ENCODE results near the gene ANTXR2.

The ANTXR2 gene

GRCh38 chr4:80011636-80012236 lies 61.3 kb downstream of the ANTXR2 start:
- DNase-seq (ENCODE audit: low read depth), result no peak
- H3K4me3 ChIP-seq (ENCODE audit: low read depth, low read length), result no peak overlapping the region
- in situ Hi-C loops (cut with HindIII; ENCODE audit: low sequenced_read_pairs), result no loop called here
- no peak for TF ChIP-seq CTCF (IDR thresholded peaks at IDR 0.05; ENCODE audit: low read depth, low read length, missing control alignments)

- no peak overlapping the region for H3K4me3 ChIP-seq (ENCODE audit: low read depth, low read length)
- in situ Hi-C loops (cut with HindIII; ENCODE audit: low sequenced_read_pairs), result no loop called here
- TF ChIP-seq CTCF (IDR thresholded peaks at IDR 0.05; ENCODE audit: low read depth, low read length, missing control alignments), result no peak
- DNase-seq (ENCODE audit: low read depth), result no peak
Measured at GRCh38 chr4:80010316-80010715, 62.7 kb downstream of the ANTXR2 start.

- no peak for DNase-seq (ENCODE audit: low read depth)
- in situ Hi-C loops (cut with HindIII; ENCODE audit: low sequenced_read_pairs), result no loop called here
- TF ChIP-seq CTCF (IDR thresholded peaks at IDR 0.05; ENCODE audit: low read depth, low read length, missing control alignments), result no peak
- no peak overlapping the region for H3K4me3 ChIP-seq (ENCODE audit: low read depth, low read length)
Measured at GRCh38 chr4:80009806-80010205, 63.2 kb downstream of the ANTXR2 start.

GRCh38 chr4:80008971-80009370 lies 64.1 kb downstream of the ANTXR2 start:
- in situ Hi-C loops (cut with HindIII; ENCODE audit: low sequenced_read_pairs), result no loop called here
- DNase-seq (ENCODE audit: low read depth), result no peak

GRCh38 chr4:80008351-80008750 lies 64.7 kb downstream of the ANTXR2 start:
- in situ Hi-C loops (cut with HindIII; ENCODE audit: low sequenced_read_pairs), result no loop called here
- H3K4me3 ChIP-seq (ENCODE audit: low read depth, low read length), result no peak overlapping the region
- no peak for DNase-seq (ENCODE audit: low read depth)
- no peak for TF ChIP-seq CTCF (IDR thresholded peaks at IDR 0.05; ENCODE audit: low read depth, low read length, missing control alignments)

More at GRCh38 chr4:80008971-80009370, 64.1 kb downstream of the ANTXR2 start:
- no peak for TF ChIP-seq CTCF (IDR thresholded peaks at IDR 0.05; ENCODE audit: low read depth, low read length, missing control alignments)
- no peak overlapping the region for H3K4me3 ChIP-seq (ENCODE audit: low read depth, low read length)

GRCh38 chr4:80007745-80008149 lies 65.3 kb downstream of the ANTXR2 start:
- no peak for TF ChIP-seq CTCF (IDR thresholded peaks at IDR 0.05; ENCODE audit: low read depth, low read length, missing control alignments)
- in situ Hi-C loops (cut with HindIII; ENCODE audit: low sequenced_read_pairs), result no loop called here
- DNase-seq (ENCODE audit: low read depth), result no peak
- H3K4me3 ChIP-seq (ENCODE audit: low read depth, low read length), result no peak overlapping the region

Data from astrocyte of the cerebellum (primary cell).